Islet of Langerhans (tissue), 1 donor: ENCODE data around the gene ICAM5.
"Not testable (repeated sequence)": the region's sequence is repeated elsewhere in the genome, so short reads cannot be mapped to it uniquely, and the experiment has no call there.

Experiments used
- FAIRE-seq: peaks from one replicate; lab custom pipeline; 2011; peaks lifted over from hg19 to GRCh38; lab: Jason Lieb, UNC

Gene ICAM5, protein sequence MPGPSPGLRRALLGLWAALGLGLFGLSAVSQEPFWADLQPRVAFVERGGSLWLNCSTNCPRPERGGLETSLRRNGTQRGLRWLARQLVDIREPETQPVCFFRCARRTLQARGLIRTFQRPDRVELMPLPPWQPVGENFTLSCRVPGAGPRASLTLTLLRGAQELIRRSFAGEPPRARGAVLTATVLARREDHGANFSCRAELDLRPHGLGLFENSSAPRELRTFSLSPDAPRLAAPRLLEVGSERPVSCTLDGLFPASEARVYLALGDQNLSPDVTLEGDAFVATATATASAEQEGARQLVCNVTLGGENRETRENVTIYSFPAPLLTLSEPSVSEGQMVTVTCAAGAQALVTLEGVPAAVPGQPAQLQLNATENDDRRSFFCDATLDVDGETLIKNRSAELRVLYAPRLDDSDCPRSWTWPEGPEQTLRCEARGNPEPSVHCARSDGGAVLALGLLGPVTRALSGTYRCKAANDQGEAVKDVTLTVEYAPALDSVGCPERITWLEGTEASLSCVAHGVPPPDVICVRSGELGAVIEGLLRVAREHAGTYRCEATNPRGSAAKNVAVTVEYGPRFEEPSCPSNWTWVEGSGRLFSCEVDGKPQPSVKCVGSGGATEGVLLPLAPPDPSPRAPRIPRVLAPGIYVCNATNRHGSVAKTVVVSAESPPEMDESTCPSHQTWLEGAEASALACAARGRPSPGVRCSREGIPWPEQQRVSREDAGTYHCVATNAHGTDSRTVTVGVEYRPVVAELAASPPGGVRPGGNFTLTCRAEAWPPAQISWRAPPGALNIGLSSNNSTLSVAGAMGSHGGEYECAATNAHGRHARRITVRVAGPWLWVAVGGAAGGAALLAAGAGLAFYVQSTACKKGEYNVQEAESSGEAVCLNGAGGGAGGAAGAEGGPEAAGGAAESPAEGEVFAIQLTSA

DNA sequence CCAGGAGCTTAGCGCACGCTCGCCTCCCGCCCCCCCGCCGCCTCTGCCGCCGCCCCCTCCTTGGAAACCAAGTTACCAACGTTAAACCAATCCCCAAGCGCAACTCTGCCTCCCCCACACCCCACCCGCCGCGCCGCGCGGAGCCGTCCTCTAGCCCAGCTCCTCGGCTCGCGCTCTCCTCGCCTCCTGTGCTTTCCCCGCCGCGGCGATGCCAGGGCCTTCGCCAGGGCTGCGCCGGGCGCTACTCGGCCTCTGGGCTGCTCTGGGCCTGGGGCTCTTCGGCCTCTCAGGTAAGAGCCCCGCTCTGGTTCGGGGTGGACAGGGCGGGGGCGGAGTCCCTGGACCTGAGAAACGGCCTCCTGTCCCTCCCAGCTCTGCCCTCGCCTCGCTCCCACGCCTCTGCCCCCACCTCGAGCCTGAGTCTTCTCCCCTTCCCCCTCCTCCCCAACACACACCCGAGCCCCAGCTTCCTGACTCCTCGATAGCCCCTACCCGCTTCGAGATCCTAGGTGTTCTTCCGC, at the start of gene ICAM5:
Gene ICAM5, plus strand, starts transcription at position 117 of the 521 bp plus-strand sequence. Its CDS starts 92 bp downstream, at position 209.
- FAIRE-seq = no peak

DNA sequence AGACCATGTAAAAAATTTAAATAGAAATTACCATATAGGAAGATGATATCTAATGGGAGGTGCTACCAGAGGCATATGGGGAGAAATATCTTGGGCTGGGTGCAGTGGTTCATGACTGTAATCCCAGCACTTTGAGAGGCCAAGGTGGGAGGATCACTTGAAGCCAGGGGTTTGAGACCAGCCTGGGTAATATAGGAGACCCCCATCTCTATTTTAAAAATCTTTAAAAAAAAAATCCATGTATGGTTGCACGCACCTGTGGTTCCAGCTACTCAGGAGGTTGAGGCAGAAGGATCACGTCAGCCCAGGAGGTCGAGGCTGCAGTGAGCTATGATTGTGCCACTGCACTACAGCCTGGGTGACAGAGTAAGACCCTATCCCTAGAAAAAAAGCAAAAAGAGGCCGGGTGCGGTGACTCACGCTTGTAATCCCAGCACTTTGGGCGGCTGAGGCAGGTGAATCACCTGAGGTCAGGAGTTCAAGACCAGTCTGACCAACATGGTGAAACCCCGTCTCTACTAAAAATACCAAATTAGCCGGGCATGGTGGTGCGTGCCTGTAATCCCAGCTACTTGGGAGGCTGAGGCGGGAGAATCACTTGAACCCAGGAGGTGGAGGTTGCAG, 47.8 kb upstream of the ICAM5 start:
- FAIRE-seq = not testable (repeated sequence)

GRCh38 chr19:10243606-10244005, 46.1 kb upstream of the ICAM5 start:
- no peak for FAIRE-seq

- FAIRE-seq = no peak
Observed at GRCh38 chr19:10245189-10245939, 44.4 kb upstream of the ICAM5 start.

- FAIRE-seq = no peak
Observed at GRCh38 chr19:10246511-10246910, 43.2 kb upstream of the ICAM5 start.

- FAIRE-seq = peak; percentile 96
Observed at GRCh38 chr19:10251792-10252694, 37.7 kb upstream of the ICAM5 start, which contains the start of gene MRPL4. MRPL4 (plus strand) TSS chr19:10252214; CDS start chr19:10252254, 40 bp downstream.

DNA sequence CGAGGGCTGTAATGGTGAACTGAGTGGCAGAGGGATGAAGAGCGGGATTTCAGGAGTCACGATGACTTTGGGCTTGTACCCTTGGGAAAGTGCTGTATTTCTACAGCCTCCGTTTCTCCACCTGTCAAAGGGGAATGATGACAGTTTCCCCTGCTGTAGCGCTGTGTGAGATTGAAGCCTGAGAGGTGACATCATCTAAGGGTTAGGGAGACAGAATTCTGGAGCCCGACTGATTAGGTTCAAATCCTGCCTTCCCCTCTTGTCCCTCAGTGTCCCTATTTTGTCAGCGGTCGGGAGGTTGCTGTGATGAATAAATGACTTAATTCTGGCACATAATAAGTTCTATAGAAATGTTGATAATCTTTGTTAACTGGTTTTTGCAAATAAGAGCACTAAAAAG, 37.0 kb upstream of the ICAM5 start:
- FAIRE-seq = no peak

DNA sequence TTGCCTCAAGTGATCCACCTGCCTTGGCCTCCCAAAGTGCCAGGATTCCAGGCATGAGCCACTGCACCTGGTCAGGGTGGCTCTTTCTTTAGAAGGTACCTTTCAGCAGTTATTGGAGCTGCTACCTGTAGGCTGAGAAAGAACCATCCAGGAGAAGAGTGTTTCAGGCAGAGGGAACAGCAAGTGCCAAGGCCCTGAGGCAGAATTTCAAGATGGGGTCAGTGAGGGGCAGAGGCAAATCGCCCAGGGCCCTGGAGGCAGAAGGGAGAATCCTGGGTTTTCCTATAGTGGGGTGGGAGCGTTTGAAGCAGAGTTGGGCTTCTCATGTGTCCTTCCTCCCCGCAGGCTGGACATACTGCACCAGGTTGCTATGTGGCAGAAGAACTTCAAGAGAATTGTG, 35.5 kb upstream of the ICAM5 start:
- no peak for FAIRE-seq

- FAIRE-seq = no peak
Observed at GRCh38 chr19:10255358-10255757, 34.4 kb upstream of the ICAM5 start.

GRCh38 chr19:10256551-10256950, 33.2 kb upstream of the ICAM5 start:
- FAIRE-seq = no peak

- FAIRE-seq = no peak
Observed at GRCh38 chr19:10256970-10257615, 32.7 kb upstream of the ICAM5 start.

DNA sequence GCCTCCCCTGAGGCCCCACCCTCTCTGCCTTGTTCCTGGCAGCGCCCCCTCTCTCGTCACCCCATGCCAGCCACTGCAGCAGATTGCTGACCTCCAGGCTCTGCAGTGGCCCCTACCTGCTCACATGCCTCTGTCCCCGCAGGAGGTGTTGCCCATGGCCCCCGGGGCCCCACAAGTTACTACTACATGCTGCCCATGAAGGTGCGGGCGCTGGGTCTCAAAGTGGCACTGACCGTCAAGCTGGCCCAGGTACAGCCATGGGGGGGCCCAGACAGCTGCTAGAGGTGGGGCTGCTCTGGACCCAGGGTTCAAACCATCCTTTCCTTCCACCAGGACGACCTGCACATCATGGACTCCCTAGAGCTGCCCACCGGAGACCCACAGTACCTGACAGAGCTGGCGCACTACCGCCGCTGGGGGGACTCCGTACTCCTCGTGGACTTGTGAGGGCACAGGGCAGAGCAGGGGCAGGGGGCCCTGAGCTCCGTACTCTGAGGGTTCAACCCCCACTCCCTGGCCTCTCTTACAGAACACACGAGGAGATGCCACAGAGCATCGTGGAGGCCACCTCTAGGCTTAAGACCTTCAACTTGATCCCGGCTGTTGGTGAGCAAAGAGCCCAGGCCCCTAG, 31.6 kb upstream of the ICAM5 start:
- no peak for FAIRE-seq

DNA sequence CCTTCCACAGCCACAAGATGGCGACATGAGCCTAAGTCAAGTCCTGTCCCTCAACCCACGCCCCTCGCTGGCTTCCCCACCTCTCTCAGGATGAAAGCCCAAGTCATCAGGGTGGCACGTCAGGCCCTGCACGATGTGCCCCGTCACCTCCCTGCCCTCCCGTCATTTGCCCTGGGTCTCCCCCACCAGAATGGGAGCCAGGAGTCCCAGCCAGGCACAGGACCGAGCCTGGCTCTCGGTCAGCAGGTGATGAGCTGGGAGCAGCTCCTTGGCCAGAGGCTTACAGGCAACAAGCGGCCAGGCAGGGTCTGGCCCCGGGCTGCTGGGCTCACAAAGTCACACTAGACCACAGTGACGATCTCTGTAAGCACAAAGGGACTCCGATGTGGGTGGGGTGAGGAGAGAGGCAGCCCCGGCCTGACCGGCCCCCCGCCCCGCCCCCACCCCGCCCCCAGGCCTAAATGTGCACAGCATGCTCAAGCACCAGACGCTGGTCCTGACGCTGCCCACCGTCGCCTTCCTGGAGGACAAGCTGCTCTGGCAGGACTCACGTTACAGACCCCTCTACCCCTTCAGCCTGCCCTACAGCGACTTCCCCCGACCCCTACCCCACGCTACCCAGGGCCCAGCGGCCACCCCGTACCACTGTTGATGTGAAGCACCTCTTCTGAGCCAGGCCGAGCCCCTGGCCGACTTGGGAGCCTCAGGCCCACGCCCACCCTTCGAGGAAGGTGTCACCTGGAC, 30.4 kb upstream of the ICAM5 start:
- no peak for FAIRE-seq

GRCh38 chr19:10260141-10260584, 29.6 kb upstream of the ICAM5 start:
- no peak for FAIRE-seq

DNA sequence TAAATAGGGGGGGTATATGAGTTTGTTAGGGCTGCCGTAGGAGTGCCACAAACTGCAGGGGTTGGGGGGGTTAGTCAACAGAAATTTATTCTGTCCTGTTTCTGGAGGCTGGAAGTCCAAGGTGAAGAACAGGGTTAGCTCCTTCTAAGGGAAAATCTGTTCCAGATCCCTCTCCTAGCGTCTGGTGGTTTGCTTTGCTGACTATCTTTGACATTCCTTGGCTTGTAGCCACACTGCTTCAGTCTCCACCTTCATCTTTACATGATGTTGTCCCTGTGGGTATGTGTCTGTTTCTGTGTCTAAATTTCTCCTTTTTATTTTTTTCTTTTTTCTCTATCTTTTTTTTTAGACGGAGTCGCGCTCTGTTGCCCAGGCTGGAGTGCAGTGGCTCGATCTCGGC, 27.0 kb upstream of the ICAM5 start:
- FAIRE-seq = no peak

- no peak for FAIRE-seq
Observed at GRCh38 chr19:10266706-10267105, 23.0 kb upstream of the ICAM5 start.

DNA sequence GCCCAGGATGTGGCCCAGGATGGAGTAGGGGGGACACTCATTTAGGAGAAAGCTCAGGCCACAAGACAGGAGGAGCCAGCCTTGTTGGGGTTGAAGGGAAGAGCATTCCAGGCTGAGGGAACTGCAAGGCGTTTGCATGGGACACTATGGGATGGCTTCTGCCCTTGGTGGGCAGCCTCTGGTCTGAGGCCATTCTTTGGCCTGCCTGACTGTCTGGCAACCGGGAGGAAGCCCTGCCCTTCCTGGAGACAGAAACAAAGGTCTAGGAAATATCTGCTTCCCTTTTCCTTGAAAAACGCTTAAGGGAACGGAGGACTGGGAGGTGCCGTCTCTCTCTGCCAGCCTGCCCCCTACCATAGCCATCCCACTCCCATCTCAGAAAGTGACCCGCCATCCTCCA, 21.7 kb upstream of the ICAM5 start:
- FAIRE-seq = no peak

DNA sequence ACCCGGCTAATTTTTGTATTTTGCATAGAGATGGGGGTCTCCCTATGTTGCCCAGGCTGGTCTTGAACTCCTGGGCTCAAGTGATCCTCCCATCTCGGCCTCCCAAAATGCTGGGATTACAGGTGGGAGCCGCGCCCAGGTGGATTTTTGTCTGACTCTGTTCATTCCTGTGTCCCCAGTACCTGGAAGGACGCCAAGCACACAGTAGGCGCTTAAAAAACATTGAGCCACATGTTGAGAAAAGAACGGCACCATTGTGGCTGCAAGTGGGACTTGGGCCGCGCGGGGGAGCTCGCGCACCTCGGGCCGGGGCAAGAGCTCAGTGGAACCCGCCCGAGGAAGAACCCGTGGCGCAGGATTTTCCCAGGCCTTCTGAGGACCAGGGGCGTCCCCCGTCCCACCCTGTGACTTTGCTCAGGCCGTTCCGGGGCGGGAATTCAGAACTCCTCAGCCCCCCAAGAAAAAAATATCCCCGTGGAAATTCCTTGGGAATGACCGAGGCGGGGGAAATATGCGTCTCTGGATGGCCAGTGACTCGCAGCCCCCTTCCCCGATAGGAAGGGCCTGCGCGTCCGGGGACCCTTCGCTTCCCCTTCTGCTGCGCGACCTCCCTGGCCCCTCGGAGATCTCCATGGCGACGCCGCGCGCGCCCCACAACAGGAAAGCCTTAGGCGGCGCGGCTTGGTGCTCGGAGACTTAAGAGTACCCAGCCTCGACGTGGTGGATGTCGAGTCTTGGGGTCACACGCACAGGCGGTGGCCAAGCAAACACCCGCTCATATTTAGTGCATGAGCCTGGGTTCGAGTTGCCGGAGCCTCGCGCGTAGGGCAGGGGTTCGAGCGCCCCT, 20.2 kb upstream of the ICAM5 start:
- no peak for FAIRE-seq
